ENCODE measurements around the gene SYNGR3.

SYNGR3 gene

GRCh38 chr16:1944612-1945199 lies 45.1 kb upstream of the SYNGR3 start:
- DNase-seq (ENCODE audit: extremely low read depth, low read depth): no peak
- no peak overlapping the region for H3K4me3 ChIP-seq (replicated peaks; ENCODE audit: low read depth, low read length)
- no peak for TF ChIP-seq CTCF (IDR thresholded peaks at IDR 0.05; ENCODE audit: low read depth, low read length, missing control alignments)

- H3K4me3 ChIP-seq (replicated peaks; ENCODE audit: low read depth, low read length): no peak overlapping the region
- TF ChIP-seq CTCF (IDR thresholded peaks at IDR 0.05; ENCODE audit: low read depth, low read length, missing control alignments): no peak
- no peak for DNase-seq (ENCODE audit: extremely low read depth, low read depth)
Observed at GRCh38 chr16:1945559-1946391, 44.0 kb upstream of the SYNGR3 start.

- H3K4me3 ChIP-seq (replicated peaks; ENCODE audit: low read depth, low read length): no peak overlapping the region
- TF ChIP-seq CTCF (IDR thresholded peaks at IDR 0.05; ENCODE audit: low read depth, low read length, missing control alignments): no peak
- DNase-seq (ENCODE audit: extremely low read depth, low read depth): no peak
Observed at GRCh38 chr16:1946495-1947368, 43.0 kb upstream of the SYNGR3 start.

- no peak for DNase-seq (ENCODE audit: extremely low read depth, low read depth)
- TF ChIP-seq CTCF (IDR thresholded peaks at IDR 0.05; ENCODE audit: low read depth, low read length, missing control alignments): no peak
- H3K4me3 ChIP-seq (replicated peaks; ENCODE audit: low read depth, low read length): no peak overlapping the region
Observed at GRCh38 chr16:1947369-1947670, 42.5 kb upstream of the SYNGR3 start.

GRCh38 chr16:1949507-1949906 lies 40.3 kb upstream of the SYNGR3 start:
- no peak overlapping the region for H3K4me3 ChIP-seq (replicated peaks; ENCODE audit: low read depth, low read length)
- no peak for TF ChIP-seq CTCF (IDR thresholded peaks at IDR 0.05; ENCODE audit: low read depth, low read length, missing control alignments)
- no peak for DNase-seq (ENCODE audit: extremely low read depth, low read depth)

- no peak for DNase-seq (ENCODE audit: extremely low read depth, low read depth)
- H3K4me3 ChIP-seq (replicated peaks; ENCODE audit: low read depth, low read length): no peak overlapping the region
- TF ChIP-seq CTCF (IDR thresholded peaks at IDR 0.05; ENCODE audit: low read depth, low read length, missing control alignments): no peak
Observed at GRCh38 chr16:1950047-1950446, 39.7 kb upstream of the SYNGR3 start.

All from HFF-Myc (cell line).